H9 (cell line): ENCODE data around the gene THSD4. TPM values are rescaled to one million over a fixed set of nuclear protein-coding genes. Genes with fewer than 3 reads are reported as not detected.
"Not testable (repeated sequence)": the region's sequence is repeated elsewhere in the genome, so short reads cannot be mapped to it uniquely, and the experiment has no call there.

Experiments
- DNase-seq: peaks from one replicate; pipeline ENCODE4 v3.0.0-alpha.2; 2017
- H2AFZ ChIP-seq: one replicate; pipeline ENCODE4 v1.6.1; 2013; ENCODE audit warnings: mild to moderate bottlenecking, low read length, control low read depth, moderate library complexity
- H2AK5ac ChIP-seq: 2 replicates; pipeline ENCODE4 v1.6.1; 2013; ENCODE audit warnings: low read length, control low read depth, mixed read lengths; ENCODE audit not compliant: insufficient read length
- H2BK120ac ChIP-seq: one replicate; pipeline ENCODE4 v1.6.1; 2013; ENCODE audit warnings: low read depth, mild to moderate bottlenecking, low read length, control low read depth, inconsistent platforms; ENCODE audit not compliant: poor library complexity, severe bottlenecking
- H2BK12ac ChIP-seq: 2 replicates; pipeline ENCODE4 v1.6.1; 2013; ENCODE audit warnings: low read length, control low read depth, mixed read lengths, low read depth; ENCODE audit not compliant: insufficient read length
- H2BK15ac ChIP-seq: 2 replicates; pipeline ENCODE4 v1.6.1; 2013; ENCODE audit warnings: low read depth, low read length, control low read depth
- H2BK20ac ChIP-seq: one replicate; pipeline ENCODE4 v1.6.1; 2013; ENCODE audit warnings: low read depth, mild to moderate bottlenecking, low read length, control low read depth, inconsistent platforms; ENCODE audit not compliant: poor library complexity, severe bottlenecking
- H2BK5ac ChIP-seq: 2 replicates; pipeline ENCODE4 v1.6.1; 2013; ENCODE audit warnings: low read length, control low read depth, mixed read lengths; ENCODE audit not compliant: insufficient read length
- H3K14ac ChIP-seq: 2 replicates; pipeline ENCODE4 v1.6.1; 2013; ENCODE audit warnings: low read length, control low read depth; ENCODE audit not compliant: insufficient read depth
- H3K18ac ChIP-seq: 2 replicates; pipeline ENCODE4 v1.6.1; 2013; ENCODE audit warnings: low read depth, mild to moderate bottlenecking, mixed read lengths, low read length, control low read depth; ENCODE audit not compliant: insufficient read length
- H3K23ac ChIP-seq: 2 replicates; pipeline ENCODE4 v1.6.1; 2013; ENCODE audit warnings: low read length, control low read depth, mixed read lengths, low read depth; ENCODE audit not compliant: insufficient read length
- H3K23me2 ChIP-seq: 2 replicates; pipeline ENCODE4 v1.6.1; 2013; ENCODE audit warnings: low read depth, mild to moderate bottlenecking, mixed read lengths, low read length, control low read depth; ENCODE audit not compliant: insufficient read length, poor library complexity, severe bottlenecking
- H3K27ac ChIP-seq: 2 replicates; pipeline ENCODE4 v1.5.1; 2013; ENCODE audit warnings: low read length, control low read depth, mixed read lengths, low read depth; ENCODE audit not compliant: insufficient read length
- H3K27me3 ChIP-seq: 2 replicates; pipeline ENCODE4 v1.6.1; 2013; ENCODE audit warnings: low read length, control low read depth, inconsistent platforms; ENCODE audit not compliant: insufficient read depth
- H3K4ac ChIP-seq: 2 replicates; pipeline ENCODE4 v1.6.1; 2013; ENCODE audit warnings: low read depth, mild to moderate bottlenecking, control low read depth, inconsistent platforms, low read length, moderate library complexity
- H3K4me1 ChIP-seq: 2 replicates; pipeline ENCODE4 v1.6.1; 2013; ENCODE audit warnings: low read length, control low read depth, inconsistent platforms; ENCODE audit not compliant: insufficient read depth
- H3K4me2 ChIP-seq: 2 replicates; pipeline ENCODE4 v1.6.1; 2013; ENCODE audit warnings: low read length, control low read depth, mixed read lengths; ENCODE audit not compliant: insufficient read length, insufficient read depth
- H3K56ac ChIP-seq: 2 replicates; pipeline ENCODE4 v1.6.1; 2013; ENCODE audit warnings: low read depth, mild to moderate bottlenecking, mixed read lengths, low read length, control low read depth; ENCODE audit not compliant: insufficient read length
- H3K79me1 ChIP-seq: 2 replicates; pipeline ENCODE4 v1.6.1; 2013; ENCODE audit warnings: low read depth, mild to moderate bottlenecking, moderate library complexity, low read length, control low read depth, inconsistent platforms; ENCODE audit not compliant: insufficient read depth, poor library complexity, severe bottlenecking
- H3K79me2 ChIP-seq: 2 replicates; pipeline ENCODE4 v1.6.1; 2013; ENCODE audit warnings: low read length, control low read depth, inconsistent platforms; ENCODE audit not compliant: insufficient read depth
- H3K9ac ChIP-seq: 2 replicates; pipeline ENCODE4 v1.6.1; 2013; ENCODE audit warnings: low read length, control low read depth, mixed read lengths; ENCODE audit not compliant: insufficient read length; ENCODE audit errors: extremely low read depth
- H3K9me3 ChIP-seq: one replicate; pipeline ENCODE4 v1.6.1; 2013; ENCODE audit warnings: low read depth, low read length, inconsistent platforms; ENCODE audit not compliant: control insufficient read depth
- H3T11ph ChIP-seq: one replicate; pipeline ENCODE4 v1.6.1; 2013; ENCODE audit warnings: mild to moderate bottlenecking, low read length, control low read depth, inconsistent platforms
- H4K20me1 ChIP-seq: one replicate; pipeline ENCODE4 v1.6.1; 2013; ENCODE audit not compliant: control insufficient read depth, insufficient read length, insufficient read depth
- H4K5ac ChIP-seq: 2 replicates; pipeline ENCODE4 v1.6.1; 2013; ENCODE audit warnings: low read depth, mild to moderate bottlenecking, mixed read lengths, low read length, control low read depth; ENCODE audit not compliant: insufficient read length
- H4K8ac ChIP-seq: replicated peaks from 2 replicates; pipeline ENCODE4 v1.6.1; 2013; ENCODE audit warnings: low read length, control low read depth, mixed read lengths, low read depth; ENCODE audit not compliant: insufficient read length
- H4K91ac ChIP-seq: 2 replicates; pipeline ENCODE4 v1.6.1; 2013; ENCODE audit warnings: low read depth, mild to moderate bottlenecking, moderate library complexity, mixed read lengths, low read length, control low read depth; ENCODE audit not compliant: insufficient read length
- H3K27ac Mint-ChIP-seq, 3 experiments: 2 replicates in 2 of 3; 3 replicates in 1 of 3; pipeline ENCODE4 v1.8.0; 2020 to 2021; ENCODE audit warnings: mixed read lengths in 3 of 3, mild to moderate bottlenecking in 1 of 3, moderate library complexity in 1 of 3
- H3K27me3 Mint-ChIP-seq: 2 replicates; pipeline ENCODE4 v1.8.0; 2021; ENCODE audit warnings: low read depth, mild to moderate bottlenecking, moderate library complexity, mixed read lengths
- H3K36me3 Mint-ChIP-seq, 3 experiments: 2 replicates in 2 of 3; 3 replicates in 1 of 3; pipeline ENCODE4 v1.8.0; 2020 to 2021; ENCODE audit warnings: low read depth in 3 of 3, mixed read lengths in 3 of 3; ENCODE audit not compliant: insufficient read depth in 1 of 3
- H3K4me1 Mint-ChIP-seq, 2 experiments: 2 replicates each; pipeline ENCODE4 v1.8.0; 2020; ENCODE audit warnings: mixed read lengths in 2 of 2
- H3K4me3 Mint-ChIP-seq, 2 experiments: 2 replicates in 1 of 2; 3 replicates in 1 of 2; pipeline ENCODE4 v1.8.0; 2020 to 2021; ENCODE audit warnings: mild to moderate bottlenecking in 2 of 2, mixed read lengths in 2 of 2, moderate library complexity in 1 of 2
- H3K9me3 Mint-ChIP-seq, 2 experiments: 2 replicates in 1 of 2; 3 replicates in 1 of 2; pipeline ENCODE4 v1.8.0; 2020; ENCODE audit warnings: mild to moderate bottlenecking in 2 of 2, mixed read lengths in 2 of 2, moderate library complexity in 1 of 2
- WGBS: extraction: QIAGEN DNeasy Blood & Tissue Kit; methylation state at CpG from one replicate; pipeline ENCODE4 v1.1.7; 2013; ENCODE audit warnings: missing lambda C conversion rate, low lambda C conversion rate, mixed read lengths; ENCODE audit not compliant: insufficient read length; ENCODE audit errors: extremely low coverage; 5-methylcytosine and 5-hydroxymethylcytosine counted together
- total RNA-seq: library from RNA; stranded (reverse); gene quantifications from 2 replicates; pipeline ENCODE4 v1.2.1, GENCODE V29; 2021
- TF ChIP-seq, protein P1 (sequence below): fragments of 200-600 bp; sonication (generic); conservative IDR thresholded peaks from 3 replicates; pipeline ENCODE4 v1.8.0; 2021; ENCODE audit warnings: antibody characterized with exemption, mild to moderate bottlenecking

Gene THSD4
- total RNA-seq, 1 experiment from 2014 or later: 5.5 TPM

DNA sequence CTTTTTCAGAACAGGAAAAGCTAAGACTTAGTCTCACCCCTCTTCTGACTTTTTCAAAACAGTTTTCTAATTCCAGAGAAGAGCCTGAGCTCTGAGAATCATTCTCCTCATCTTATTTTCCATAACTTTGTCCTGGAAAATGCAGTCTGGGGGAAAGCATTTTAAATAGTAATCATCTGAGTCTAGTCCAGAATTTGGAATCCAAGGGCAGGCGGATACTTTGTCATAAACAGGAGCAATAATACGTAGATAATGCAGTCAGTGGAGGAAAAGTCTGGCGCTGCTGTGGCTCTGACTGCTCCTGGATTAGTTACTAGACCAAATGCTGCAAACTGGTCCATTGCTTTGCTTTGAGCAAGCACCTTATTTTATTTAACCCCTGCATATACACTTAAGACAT is 285.0 kb downstream of the THSD4 start:
- H3K4me1 Mint-ChIP-seq: 0 out of 4 replicates have a peak, but pooled peaks cover 0 to 2% of the 10 kb centered on the region in 2 experiments
- DNase-seq: no peak
- Histone ChIP-seq H2BK120ac (no peak overlapping the region), H3K4ac (no peak overlapping the region), H3K27me3 (no peaks in the 10 kb centered on the region), H2BK5ac (no peak overlapping the region), H4K20me1 (no peaks in the 10 kb centered on the region), H3K27ac (no peak overlapping the region), H3K23me2 (no peaks in the 10 kb centered on the region), H3K4me1 (no peaks in the 10 kb centered on the region; the same call in 1 of the 2 replicates), H3K14ac (no peak overlapping the region), H3T11ph (no peak overlapping the region), H2BK20ac (no peak overlapping the region), H2AK5ac (no peak overlapping the region), H4K91ac (no peak overlapping the region), H4K5ac (no peak overlapping the region), H3K9ac (no peak overlapping the region), H4K8ac (no peak overlapping the region), H3K18ac (no peak overlapping the region), H3K9me3 (no peaks in the 10 kb centered on the region), H3K79me1 (no peaks in the 10 kb centered on the region), H2BK12ac (no peak overlapping the region), H2BK15ac (no peak overlapping the region), H2AFZ (no peak overlapping the region), H3K79me2 (no peaks in the 10 kb centered on the region), H3K4me2 (no peak overlapping the region), H3K56ac (no peak overlapping the region), H3K23ac (no peak overlapping the region)
- H3K36me3 Mint-ChIP-seq: no peaks in the 10 kb centered on the region
- TF ChIP-seq, protein P1, sequence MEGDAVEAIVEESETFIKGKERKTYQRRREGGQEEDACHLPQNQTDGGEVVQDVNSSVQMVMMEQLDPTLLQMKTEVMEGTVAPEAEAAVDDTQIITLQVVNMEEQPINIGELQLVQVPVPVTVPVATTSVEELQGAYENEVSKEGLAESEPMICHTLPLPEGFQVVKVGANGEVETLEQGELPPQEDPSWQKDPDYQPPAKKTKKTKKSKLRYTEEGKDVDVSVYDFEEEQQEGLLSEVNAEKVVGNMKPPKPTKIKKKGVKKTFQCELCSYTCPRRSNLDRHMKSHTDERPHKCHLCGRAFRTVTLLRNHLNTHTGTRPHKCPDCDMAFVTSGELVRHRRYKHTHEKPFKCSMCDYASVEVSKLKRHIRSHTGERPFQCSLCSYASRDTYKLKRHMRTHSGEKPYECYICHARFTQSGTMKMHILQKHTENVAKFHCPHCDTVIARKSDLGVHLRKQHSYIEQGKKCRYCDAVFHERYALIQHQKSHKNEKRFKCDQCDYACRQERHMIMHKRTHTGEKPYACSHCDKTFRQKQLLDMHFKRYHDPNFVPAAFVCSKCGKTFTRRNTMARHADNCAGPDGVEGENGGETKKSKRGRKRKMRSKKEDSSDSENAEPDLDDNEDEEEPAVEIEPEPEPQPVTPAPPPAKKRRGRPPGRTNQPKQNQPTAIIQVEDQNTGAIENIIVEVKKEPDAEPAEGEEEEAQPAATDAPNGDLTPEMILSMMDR: no peak
- no peaks in the 10 kb centered on the region for H3K27me3 Mint-ChIP-seq
- H3K4me3 Mint-ChIP-seq: no peak overlapping the region
- no peak overlapping the region for H3K27ac Mint-ChIP-seq
- no peaks in the 10 kb centered on the region for H3K9me3 Mint-ChIP-seq
- WGBS: no CpG with 5 or more reads among the region's 3 CpGs

DNA sequence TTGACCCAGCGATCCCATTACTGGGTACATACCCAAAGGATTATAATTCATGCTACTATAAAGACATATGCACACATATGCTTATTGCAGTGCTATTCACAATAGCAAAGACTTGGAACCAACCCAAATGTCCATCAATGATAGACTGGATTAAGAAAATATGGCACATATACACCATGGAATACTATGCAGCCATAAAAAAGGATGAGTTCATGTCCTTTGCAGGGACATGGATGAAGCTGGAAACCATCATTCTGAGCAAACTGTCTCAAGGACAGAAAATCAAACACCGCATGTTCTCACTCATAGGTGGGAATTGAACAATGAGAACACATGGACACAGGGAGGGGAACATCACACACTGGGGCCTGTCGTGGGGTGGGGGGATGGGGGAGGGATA is 286.5 kb downstream of the THSD4 start:
- not testable (repeated sequence) for H4K8ac ChIP-seq, H3K23ac ChIP-seq, H3T11ph ChIP-seq, H4K20me1 ChIP-seq, H2AK5ac ChIP-seq, H3K9me3 Mint-ChIP-seq, H3K4me3 Mint-ChIP-seq, H3K4me1 Mint-ChIP-seq, H3K4me2 ChIP-seq, H2BK12ac ChIP-seq, H3K27me3 ChIP-seq, H4K91ac ChIP-seq, H3K27ac ChIP-seq, H3K9me3 ChIP-seq, H3K27me3 Mint-ChIP-seq, H3K9ac ChIP-seq, H2AFZ ChIP-seq, H3K14ac ChIP-seq, H3K27ac Mint-ChIP-seq, H3K4ac ChIP-seq, H3K4me1 ChIP-seq, H2BK5ac ChIP-seq, H4K5ac ChIP-seq, H2BK20ac ChIP-seq, H3K18ac ChIP-seq, H3K79me1 ChIP-seq, H3K56ac ChIP-seq, H3K79me2 ChIP-seq, DNase-seq, H2BK15ac ChIP-seq, H3K23me2 ChIP-seq, H2BK120ac ChIP-seq, H3K36me3 Mint-ChIP-seq
- no CpG with 5 or more reads among the region's 3 CpGs for WGBS
